Measurements from ENCODE around the gene LTBR. TPM values are rescaled to one million over a fixed set of nuclear protein-coding genes. Genes with fewer than 3 reads are reported as not detected.

The LTBR gene
- total and polyA plus RNA-seq, 2 experiments from 2014 or later = 42.4 to 79.8 TPM

- Histone ChIP-seq H3K9me2 (replicated peaks; ENCODE audit: insufficient read depth) (no peaks in the 10 kb centered on the region), H3K27me3 (no peaks in the 10 kb centered on the region), H3K9me3 (ENCODE audit: low read depth) (no peaks in the 10 kb centered on the region), H3K36me3 (replicated peaks; ENCODE audit: insufficient read depth, low read depth) (no peaks in the 10 kb centered on the region), H3K79me2 (no peaks in the 10 kb centered on the region), H4K20me1 (ENCODE audit: insufficient read depth, poor library complexity, severe bottlenecking) (no peaks in the 10 kb centered on the region), H3K27ac (no peak overlapping the region), H3K4me3 (no peak overlapping the region), H3K4me1 (ENCODE audit: insufficient read depth) (no peaks in the 10 kb centered on the region), H2AFZ (no peak overlapping the region), H3K4me2 (no peak overlapping the region)
- DNase-seq (ENCODE audit: low spot score) = no peak
- 91% methylated on average over 10 of the region's 10 CpGs for WGBS (ENCODE audit: low lambda C conversion rate, missing lambda C conversion rate)
- no peak for TF ChIP-seq EZH2 (IDR thresholded peaks at IDR 0.05; ENCODE audit: borderline replicate concordance)
- TF ChIP-seq CTCF (IDR thresholded peaks at IDR 0.05; ENCODE audit: poor library complexity) = no peak
- TF ChIP-seq EZH2phosphoT487 (IDR thresholded peaks at IDR 0.05; ENCODE audit: low read depth, severe bottlenecking, unreplicated experiment) = no peak
Observed at GRCh38 chr12:6407236-6407954, 23.4 kb downstream of the LTBR start.

- H3K27ac ChIP-seq = no peak overlapping the region
- peaks cover 4% of the 10 kb centered on the region for H3K4me1 ChIP-seq (ENCODE audit: insufficient read depth)
- no peaks in the 10 kb centered on the region for H4K20me1 ChIP-seq (ENCODE audit: insufficient read depth, poor library complexity, severe bottlenecking)
- no peaks in the 10 kb centered on the region for H3K9me3 ChIP-seq (ENCODE audit: low read depth)
- TF ChIP-seq EZH2 (IDR thresholded peaks at IDR 0.05; ENCODE audit: borderline replicate concordance) (no peak), EZH2phosphoT487 (IDR thresholded peaks at IDR 0.05; ENCODE audit: low read depth, severe bottlenecking, unreplicated experiment) (no peak), CTCF (IDR thresholded peaks at IDR 0.05; ENCODE audit: poor library complexity) (no peak)
- no peaks in the 10 kb centered on the region for H3K27me3 ChIP-seq
- no peak overlapping the region for H3K4me2 ChIP-seq
- WGBS (ENCODE audit: low lambda C conversion rate, missing lambda C conversion rate) = 89% methylated on average over 3 of the region's 3 CpGs
- no peak for DNase-seq (ENCODE audit: low spot score)
- no peak overlapping the region for H3K4me3 ChIP-seq
- no peaks in the 10 kb centered on the region for H3K36me3 ChIP-seq (replicated peaks; ENCODE audit: insufficient read depth, low read depth)
- no peaks in the 10 kb centered on the region for H3K79me2 ChIP-seq
- H2AFZ ChIP-seq = no peak overlapping the region
- no peaks in the 10 kb centered on the region for H3K9me2 ChIP-seq (replicated peaks; ENCODE audit: insufficient read depth)
Observed at GRCh38 chr12:6416596-6416995, 32.6 kb downstream of the LTBR start.

DNA sequence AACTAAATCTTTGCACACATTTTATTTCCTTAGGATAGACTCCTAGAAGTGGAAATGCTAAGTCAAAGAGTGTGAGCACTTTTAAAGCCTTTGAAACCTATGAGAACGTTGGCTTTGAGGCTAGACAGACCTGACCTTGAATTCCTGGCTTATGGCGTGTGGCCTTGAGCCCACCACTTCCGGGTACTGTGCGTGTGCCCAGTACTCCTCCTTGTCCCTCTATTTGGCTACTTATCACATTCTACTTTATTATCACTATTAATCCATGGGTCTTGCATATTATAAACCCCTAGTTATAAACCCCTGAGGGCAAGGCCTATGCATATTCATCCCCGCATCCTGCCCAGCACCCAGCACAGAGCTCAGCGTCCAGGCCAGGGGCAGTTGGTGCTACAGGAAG lies 34.8 kb downstream of the LTBR start:
- H3K27me3 ChIP-seq = no peaks in the 10 kb centered on the region
- no peak overlapping the region for H2AFZ ChIP-seq
- no peak overlapping the region for H3K27ac ChIP-seq
- no peaks in the 10 kb centered on the region for H3K9me3 ChIP-seq (ENCODE audit: low read depth)
- no peak for TF ChIP-seq CTCF (IDR thresholded peaks at IDR 0.05; ENCODE audit: poor library complexity)
- DNase-seq (ENCODE audit: low spot score) = no peak
- no peak overlapping the region for H3K4me2 ChIP-seq
- peaks cover 4% of the 10 kb centered on the region for H3K4me1 ChIP-seq (ENCODE audit: insufficient read depth)
- no peaks in the 10 kb centered on the region for H3K9me2 ChIP-seq (replicated peaks; ENCODE audit: insufficient read depth)
- H3K4me3 ChIP-seq = no peak overlapping the region
- H3K79me2 ChIP-seq = no peaks in the 10 kb centered on the region
- 86% methylated on average over 6 of the region's 6 CpGs for WGBS (ENCODE audit: low lambda C conversion rate, missing lambda C conversion rate)
- H3K36me3 ChIP-seq (replicated peaks; ENCODE audit: insufficient read depth, low read depth) = no peaks in the 10 kb centered on the region
- no peaks in the 10 kb centered on the region for H4K20me1 ChIP-seq (ENCODE audit: insufficient read depth, poor library complexity, severe bottlenecking)
